Midbrain (tissue), 1 donor: ENCODE measurements around the gene NDOR1.

ENCODE experiments used
- DNase-seq: peaks from one replicate; lab custom pipeline; 2025; lab: John Stamatoyannopoulos, UW

NDOR1 gene

DNA sequence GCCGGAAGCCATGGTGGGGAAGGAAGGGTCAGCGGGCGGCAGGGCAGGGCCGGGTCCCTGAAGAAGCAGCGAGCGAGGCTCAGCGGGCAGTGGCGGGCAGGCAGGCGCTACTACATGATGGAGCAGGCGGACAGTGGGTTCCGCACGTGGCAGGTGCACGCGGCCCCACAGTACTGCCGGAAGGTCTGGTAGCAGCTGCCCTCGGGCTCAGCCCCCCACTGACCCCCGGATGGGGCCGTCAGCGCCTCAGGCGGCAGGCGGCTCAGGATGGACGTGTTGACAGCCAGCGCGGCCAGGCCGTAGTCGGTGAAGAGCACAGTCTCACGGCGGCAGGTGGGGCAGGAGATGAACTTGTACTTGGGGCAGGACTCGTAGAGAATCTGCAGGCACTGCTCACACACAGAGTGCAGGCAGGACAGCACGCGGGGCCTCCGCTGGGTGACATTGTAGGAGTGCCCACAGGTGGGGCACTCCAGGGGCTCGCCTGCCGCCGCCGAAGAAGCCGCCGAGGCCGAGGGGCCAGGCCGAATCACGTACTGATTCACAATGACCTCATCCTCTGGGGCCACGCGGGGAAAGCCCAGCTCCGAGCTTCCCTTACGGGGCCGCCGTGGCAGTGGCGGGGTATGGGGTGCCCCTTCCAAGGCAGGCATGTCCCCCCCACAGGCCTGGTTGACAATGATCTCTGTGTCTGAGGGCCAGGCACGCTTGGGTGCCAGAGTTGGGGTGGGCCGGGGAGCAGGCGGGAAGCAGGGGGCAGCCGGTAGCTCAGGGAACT, 15.0 kb downstream of the NDOR1 start:
- DNase-seq = no peak

DNA sequence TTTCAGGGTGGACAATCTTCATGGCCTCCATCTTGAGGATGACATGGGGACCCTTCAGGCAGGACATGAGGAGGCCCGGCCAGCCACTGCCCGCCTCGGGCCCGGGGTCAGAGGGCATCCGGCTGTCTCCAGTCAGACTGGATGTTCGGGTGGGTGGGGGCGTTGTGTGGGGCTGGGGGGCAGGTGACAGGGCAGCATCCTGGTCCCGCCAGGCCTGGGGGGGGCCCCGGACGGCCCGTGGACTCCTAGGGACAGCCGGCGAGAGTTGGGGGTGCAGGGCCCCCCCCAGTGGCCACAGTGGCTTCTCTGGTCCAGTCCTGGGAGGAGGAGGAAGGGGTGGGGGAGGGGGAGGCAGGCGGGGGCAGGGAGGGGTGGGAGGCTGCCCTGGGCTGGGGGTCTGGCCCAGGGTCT, 15.6 kb downstream of the NDOR1 start:
- DNase-seq = no peak

DNA sequence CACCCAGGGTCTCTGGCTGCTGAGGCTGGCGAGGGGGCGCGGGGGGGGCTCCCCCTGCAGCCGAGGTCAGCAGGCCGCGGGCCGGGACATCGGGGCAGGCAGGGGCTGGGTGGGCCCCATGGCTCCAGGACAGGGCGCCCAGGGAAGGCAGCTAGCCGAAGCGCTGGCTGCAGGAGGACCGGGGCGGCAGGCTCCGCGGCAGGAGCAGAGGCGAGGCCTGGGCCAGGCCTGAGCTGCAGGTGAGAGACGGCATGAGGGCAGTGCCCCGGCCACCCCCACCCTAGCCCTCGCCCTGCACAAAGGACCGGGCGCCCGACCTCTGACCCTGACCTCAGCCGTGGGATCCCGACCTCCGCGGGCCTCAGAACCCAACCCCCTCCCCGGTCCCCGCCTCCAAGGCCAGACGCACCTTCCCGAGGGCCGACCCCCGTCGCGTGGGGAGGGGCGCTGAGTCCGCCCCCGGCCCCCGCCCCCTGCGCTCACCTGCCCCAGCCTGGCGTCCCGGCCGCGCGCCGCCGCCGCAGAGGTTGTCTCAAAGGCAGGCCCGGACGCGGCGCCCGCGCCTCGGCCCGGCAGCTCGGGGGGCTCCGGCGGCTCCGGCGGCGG, 16.1 kb downstream of the NDOR1 start:
- DNase-seq = no peak

DNA sequence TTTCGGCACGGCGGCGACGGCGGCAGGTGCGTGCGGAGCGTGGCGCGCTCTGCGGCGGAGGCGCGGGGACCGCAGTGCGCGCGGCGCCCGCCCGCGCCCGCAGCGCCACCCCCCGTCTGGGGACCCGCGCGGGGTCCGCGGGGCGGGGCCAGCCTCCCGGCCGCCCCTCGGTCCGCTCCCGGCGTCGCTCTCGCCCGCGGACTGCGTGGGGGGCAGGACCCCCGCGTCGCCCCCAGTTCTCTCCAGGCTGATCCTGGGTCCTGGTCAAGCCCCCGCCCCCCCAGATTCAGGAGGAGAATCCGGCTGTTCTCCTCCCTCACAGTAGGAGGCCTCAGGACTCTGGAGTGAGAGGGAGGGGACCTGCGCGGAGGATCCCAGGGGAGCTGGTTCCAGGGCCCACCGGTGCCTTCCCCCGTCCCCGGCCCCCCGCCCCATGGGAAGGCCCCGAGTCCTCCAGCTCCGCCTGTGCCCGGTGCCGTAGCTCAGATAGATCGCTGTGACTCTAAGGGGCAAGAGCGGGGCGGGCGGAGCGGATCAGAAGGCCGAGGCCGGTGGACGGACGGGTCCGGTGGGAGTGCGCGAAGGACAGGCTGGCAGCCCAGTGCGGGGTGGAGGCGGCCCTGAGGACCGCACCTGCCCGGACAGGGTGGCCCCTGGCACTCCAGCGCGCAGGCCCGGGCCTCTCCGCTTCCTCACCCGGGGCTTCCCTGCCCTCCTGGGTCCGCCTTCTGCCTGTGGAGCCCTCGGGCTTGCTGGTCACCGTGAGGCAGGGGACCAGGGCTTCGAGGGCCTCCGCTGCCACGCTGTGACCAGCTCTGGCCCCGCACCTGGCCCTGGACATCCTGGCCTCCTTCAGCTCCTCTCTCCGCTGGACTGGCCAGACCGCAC, 16.9 kb downstream of the NDOR1 start, which contains the start of gene RNF208:
TSS of gene RNF208 (minus strand) at position 51 of the 888 bp plus-strand sequence. CDS start 1,028 bp downstream, outside the sequence.
- no peak for DNase-seq

DNA sequence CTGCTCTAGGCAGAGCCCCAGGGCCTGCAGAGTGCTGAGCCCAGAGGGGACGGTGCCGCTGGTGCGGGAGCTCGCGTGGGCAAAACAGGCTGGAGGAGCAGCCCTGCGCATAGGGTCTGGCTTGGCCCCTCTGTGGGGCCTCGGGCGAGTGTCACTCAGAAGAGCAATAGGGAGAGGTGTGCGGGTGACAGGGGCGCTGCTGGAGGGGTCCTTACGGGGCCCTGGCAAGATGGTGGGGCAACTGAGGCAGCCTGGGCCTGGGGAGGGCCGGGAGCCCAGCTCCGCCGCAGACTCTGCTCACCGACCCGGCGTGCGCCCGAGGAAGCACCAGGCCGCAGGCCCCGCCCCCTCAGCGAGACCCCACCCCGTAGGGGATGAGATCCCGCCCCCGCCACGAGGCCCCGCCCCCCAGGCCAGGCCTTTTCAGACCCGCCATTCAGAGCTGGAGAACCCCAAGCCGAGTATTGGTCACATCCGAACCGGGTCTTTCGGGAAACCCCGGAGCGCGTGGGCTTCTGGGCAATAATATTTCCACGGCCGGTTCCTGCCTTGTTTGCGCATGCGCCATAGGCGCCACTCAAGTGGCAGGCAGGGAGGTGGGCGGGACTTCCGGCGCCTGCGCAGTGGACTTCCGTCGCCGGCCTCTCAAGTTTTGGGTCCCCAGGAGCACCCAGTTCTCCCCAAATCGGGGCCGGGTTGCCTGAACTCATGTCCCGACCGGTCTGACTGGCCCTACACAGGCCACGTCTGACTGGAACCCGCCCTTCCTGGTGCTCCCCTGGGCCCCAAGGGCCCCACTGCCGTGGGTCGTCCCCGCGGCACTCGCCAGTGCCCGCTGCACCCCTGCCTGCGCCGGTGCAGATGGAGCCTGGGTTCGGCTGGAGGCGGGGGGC, 17.8 kb downstream of the NDOR1 start:
- DNase-seq = peak; percentile 97

DNA sequence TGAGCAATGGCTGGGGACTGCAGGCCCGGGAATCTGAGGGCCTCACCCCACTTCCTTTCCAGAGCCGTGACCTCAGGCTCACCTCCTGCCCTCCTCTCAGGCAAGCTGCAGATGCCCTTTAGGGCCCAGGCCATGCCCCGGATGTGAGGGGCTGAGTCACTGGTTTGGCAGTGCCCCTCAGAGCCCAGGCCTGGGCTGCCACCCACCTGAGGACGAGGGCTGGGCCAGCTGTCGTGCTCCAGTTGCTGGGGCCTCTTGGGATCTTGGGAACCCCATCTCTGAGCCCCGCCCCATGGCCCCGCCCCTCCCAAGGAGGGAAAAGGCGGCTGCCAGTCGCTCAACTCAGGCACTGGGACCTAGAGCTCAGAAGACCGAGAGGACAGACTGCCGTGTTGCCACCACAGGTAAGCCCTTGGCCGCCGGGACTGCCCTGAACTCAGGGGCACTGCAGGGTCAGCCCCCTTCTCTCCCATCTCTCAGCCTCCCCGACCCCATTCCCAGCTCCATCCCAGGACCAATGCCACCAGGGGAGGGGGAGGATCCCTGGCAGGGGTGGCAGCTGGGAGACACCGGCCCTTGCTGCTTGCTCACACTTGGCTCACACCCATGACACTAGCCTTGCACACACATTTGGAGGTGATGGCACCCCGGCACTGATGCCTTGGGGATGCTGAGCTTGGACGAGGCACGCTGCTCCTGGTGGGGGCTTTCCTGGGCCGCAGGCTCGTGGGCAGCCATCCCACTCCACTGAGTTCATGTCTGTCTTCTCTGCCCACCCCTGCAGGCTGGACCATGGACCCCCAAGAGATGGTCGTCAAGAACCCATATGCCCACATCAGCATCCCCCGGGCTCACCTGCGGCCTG, 19.6 kb downstream of the NDOR1 start, which contains the start of gene CYSRT1:
TSS of gene CYSRT1 (plus strand) at position 345 of the 865 bp plus-strand sequence. CDS start at position 793, 448 bp downstream.
- DNase-seq = no peak

DNA sequence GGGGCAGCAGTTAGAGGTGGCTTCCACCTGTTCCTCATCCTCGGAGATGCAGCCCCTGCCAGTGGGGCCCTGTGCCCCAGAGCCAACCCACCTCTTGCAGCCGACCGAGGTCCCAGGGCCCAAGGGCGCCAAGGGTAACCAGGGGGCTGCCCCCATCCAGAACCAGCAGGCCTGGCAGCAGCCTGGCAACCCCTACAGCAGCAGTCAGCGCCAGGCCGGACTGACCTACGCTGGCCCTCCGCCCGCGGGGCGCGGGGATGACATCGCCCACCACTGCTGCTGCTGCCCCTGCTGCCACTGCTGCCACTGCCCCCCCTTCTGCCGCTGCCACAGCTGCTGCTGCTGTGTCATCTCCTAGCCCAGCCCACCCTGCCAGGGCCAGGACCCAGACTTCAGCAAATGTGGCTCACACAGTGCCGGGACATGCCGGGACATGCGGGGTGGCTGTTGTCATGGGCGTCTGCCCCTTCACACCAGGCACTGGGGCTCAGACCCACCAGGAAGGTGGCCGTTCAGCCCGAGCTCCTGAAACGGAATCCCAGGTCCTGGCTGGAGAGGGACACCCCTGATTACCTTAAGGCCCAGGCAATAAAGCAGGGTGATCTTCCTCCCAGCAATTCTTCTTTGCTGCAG, 20.3 kb downstream of the NDOR1 start:
- DNase-seq = no peak

DNA sequence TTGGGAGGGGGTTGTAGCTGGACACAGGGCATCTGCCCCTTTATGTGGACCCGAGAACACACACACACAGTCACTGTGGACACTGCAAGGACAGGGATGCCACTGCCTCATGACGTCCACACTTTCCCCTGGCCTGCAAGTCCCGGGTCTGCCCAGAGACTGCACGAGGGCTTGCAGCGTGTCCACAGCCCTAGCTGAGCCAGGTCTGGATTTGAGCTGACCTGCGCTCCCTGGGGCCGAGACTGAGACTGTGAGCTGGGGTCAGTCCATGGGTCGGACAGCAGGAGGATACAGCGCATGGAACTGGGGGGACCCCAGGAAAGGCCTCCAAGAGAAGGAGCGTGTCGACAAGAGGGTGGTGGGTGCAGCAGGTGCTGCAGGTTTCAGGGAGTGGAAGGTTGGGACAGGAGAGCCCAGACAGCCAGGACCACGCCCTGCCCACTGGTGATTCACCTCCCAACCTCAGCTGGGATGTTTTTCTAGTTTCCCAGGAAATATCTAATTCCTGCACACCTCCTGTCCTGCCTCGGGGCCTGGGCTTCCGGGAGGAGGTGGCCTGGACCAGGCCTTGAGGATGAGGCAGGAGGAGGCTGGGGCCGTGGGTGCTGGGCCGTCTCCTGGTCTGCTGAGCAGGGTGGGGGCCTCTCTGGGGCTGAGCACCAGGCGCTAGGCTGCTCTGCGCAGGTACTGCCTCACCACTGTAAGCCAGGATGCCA, 21.0 kb downstream of the NDOR1 start:
- no peak for DNase-seq

DNA sequence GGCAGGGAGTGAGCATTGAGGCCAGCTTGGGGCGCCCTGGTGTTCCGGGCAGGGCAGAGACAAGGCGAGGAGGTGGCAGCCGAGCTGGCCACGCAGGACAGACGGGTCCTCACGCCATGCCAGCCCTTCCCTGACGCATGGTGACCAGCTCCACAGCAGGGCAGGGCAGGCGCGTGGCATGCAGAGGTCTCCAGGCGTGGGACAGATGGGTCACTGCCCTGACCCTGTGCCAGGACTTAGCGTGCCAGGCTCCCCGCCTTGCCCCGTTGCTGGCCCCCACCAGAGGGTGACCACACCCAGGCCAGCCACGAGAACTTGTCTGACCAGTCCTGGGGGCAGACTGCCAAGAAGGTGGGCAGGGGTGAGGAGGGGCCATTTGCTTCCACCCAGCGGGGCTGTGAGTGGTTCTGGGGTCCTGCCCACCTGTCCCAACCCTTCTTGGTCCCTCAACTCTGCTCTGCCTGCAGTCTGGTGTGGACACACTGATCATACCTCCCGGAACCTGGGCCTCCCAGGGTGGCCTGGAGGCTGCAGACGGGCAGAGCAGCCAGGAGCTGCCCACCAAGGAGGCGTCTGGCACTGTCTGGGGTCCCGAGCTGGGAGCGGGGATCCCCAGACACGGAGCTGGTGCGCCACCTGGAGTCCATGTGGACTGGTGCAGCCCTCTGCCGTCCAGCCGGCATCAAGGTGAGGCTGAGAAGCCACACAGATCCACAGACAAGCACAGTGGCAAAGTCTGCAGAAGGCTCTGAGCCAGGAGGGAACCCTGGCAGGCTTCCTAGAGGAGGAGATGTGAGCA, 21.8 kb downstream of the NDOR1 start, which contains the start of gene RNF224:
TSS of gene RNF224 (plus strand) at position 449 of the 799 bp plus-strand sequence. CDS start 834 bp downstream, outside the sequence.
- peak; percentile 62 for DNase-seq

DNA sequence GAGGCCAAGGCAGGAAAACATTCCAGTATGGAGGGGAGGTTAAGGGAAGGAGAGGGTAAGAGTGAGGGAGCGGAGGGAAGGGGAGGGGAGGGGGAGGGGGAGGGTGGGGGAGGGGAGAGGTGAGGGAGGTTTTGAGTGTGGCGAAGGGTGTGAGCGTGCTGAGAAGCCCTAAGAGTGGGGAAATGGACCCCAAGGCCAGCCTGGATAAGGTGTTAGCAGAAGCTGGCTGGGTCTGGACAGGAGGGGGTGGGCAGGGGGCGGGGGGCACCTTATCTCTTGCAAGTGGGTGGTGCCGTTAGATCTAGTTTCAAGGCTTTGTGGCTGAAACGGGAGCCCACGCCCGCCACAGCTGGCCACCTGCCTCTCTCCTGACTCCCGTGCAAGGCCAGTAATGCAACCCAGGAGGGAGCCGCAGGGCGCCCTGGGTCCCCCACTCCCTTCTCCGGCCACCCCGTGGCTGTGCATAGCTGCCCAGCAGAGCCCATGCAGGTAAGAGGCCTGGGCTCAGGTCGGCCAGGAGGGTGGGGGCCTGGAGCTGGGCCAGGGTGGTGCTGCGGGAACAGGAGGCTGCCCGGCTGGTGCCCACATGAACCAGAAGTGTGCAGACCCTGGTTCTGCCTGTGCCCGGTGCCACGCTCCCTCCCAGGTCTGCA, 22.5 kb downstream of the NDOR1 start:
- no peak for DNase-seq

DNA sequence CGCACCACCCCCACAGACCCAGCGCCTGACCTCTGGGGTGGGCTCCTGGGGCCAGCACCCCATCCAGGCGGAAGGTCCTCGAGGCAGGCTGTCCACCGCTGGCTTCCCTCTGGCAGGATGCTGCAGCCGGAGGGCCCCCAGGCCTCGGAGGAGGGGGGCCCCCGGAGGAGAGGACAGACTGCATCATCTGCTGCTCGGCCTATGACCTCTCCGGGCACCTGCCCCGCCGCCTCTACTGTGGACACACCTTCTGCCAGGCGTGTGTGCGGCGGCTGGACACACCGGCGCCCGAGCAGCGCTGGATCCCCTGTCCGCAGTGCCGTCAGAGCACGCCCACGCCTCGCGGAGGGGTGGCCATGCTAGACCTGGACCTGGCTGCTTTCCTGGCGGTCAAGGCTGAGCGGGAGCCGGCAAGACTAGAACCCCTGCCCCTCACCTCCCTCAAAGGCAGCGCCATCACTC, 23.0 kb downstream of the NDOR1 start:
- DNase-seq = no peak

DNA sequence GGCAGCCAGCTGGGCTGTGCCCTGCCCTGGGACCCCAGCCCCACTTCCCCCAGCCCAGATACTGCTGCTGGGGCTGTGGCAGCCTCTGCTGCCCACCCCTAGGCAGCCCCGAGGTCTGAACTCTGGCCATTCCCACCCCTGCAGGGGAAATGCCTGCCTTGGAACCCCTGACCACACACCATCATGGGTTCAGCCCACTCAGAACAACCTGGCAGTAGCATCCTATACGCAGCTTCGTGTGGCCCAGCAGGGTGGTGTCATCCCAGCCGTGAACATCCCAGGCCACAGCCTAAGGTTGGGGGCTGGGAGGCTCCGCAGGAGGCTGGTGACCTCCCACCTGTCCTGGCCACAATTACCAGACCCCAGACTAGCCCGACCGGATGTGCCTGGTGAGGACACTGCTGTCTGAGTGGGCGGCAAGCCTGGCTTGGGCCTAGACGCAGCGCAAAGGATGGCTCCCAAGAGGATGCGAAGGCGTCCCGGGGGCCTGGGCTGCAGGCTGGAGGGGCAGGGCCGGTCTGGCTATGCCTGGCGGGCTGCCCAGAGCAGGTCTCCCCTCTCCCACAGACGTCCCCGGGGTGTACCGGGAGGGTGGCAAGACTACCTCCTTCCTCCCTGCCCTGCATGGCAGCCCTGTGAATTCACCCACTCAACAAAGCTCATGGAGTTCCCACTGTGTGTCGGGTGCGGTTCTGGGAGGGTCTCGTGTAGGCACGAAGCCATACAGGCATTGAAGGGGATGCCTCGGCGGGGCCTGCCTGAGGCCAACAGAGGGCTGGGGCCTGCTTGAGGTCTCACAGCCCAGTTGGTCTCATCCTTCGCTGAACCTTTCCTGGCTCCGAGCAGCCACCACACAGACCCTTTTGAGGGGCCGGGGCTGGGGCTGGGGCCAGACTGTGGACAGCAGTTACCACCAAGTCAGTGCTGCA, 23.7 kb downstream of the NDOR1 start:
- DNase-seq = no peak

DNA sequence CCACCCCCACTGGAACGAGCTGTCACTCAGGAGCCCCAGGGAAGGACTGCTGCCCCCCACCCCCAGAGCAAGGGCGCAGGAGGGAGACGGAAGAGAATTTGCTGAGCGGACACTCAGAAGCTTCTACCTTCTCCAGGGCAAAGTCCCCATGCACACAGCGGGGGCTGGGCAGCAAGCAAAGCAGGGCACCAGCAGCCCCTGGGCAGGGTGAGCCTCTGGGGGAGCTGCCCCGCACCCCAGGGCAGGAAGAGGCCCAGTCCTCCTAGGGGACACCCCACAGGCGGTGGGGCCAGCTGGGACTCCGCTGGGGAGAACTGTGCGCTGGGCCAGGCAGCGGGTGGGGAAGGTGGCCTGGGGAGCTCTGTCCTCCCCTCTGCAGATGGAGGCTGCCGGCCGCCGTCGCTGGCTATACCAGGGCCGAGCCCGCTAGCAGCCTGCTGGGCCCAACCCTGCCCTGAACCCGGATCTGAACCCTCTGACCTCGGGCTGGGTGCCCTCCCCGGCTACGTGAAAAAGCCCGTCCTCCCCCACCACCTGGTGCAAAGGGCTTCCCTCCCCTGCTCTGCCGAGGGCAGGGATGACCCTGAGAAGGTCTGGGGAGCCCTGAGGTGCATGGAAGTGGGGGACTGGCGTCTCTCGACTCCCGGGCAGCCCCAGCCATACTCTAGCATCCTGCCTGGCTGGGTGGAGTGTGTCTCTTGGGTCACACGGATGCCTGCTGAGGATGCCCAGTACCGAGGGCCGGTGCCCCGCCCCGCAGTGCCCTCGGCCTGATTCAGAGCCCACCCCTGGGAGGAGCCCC, 24.6 kb downstream of the NDOR1 start:
- no peak for DNase-seq

DNA sequence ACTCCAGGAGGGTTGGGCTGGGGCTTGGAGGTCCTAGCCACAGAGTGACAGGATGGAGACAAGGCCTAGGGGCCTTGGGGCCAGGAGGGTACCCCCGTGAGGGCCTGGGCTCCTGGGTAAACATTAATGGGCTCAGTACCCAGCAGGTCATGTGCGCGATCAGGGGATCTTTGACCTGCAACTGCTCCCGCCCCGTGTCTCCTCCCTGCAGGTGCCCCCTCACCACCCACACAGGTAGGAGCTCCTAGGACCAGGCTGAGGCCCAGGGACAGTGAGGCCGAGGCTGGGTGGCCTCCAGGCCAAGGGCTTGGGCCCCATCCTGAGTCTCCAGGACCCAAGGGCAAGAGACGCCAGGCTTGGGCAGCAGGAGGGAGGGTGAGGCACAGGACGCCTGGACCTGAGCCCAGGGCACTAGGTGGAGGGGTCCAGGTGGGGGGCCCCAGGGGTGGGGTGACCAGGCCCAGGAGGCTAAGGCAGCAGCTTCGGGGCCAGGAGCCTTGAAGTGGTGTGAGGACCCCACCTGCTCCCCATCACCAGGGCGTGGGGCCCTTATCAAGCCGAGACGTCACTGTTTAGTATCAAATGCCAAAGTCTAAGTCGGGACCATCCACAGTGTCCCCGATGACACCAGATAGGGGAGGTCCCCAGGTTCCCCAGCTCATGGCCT, 25.3 kb downstream of the NDOR1 start, which contains the start of gene SLC34A3:
TSS of gene SLC34A3 (plus strand) at position 197 of the 667 bp plus-strand sequence. CDS start 802 bp downstream, outside the sequence.
- DNase-seq = no peak
